CD14-positive monocyte (primary cell): ENCODE results near the gene ERMARD. TPM values are rescaled to one million over a fixed set of nuclear protein-coding genes. Genes with fewer than 3 reads are reported as not detected.

Experiments used
- DNase-seq, 3 donors: peaks; one replicate each; pipeline ENCODE4 v3.0.0-alpha.2; 2011 to 2022
- H2AFZ ChIP-seq: 2 replicates; pipeline ENCODE4 v1.6.0; 2012; ENCODE audit warnings: mild to moderate bottlenecking, low read depth, low read length, inconsistent platforms; ENCODE audit not compliant: insufficient read depth, poor library complexity, severe bottlenecking
- H3K27ac ChIP-seq, 2 donors: 1 replicate in 1 of 2; 2 replicates in 1 of 2; pipeline ENCODE4 v1.5.1; 2012 to 2013; ENCODE audit warnings: low read length in 2 of 2, control low read depth in 1 of 2, inconsistent platforms in 1 of 2, low read depth in 1 of 2, mild to moderate bottlenecking in 1 of 2
- H3K27me3 ChIP-seq, 2 donors: one replicate each; pipeline versions ENCODE4 v1.6.0 to v1.6.1; 2011 to 2013; ENCODE audit warnings: low read length in 2 of 2; ENCODE audit not compliant: control insufficient read depth in 2 of 2, insufficient read depth in 2 of 2
- H3K36me3 ChIP-seq, 2 donors: replicated peaks in 1 of 2; 1 replicate in 1 of 2; 2 replicates in 1 of 2; pipeline versions ENCODE4 v1.5.1 to v1.6.1; 2012 to 2013; ENCODE audit warnings: low read length in 2 of 2, control low read depth in 1 of 2, inconsistent platforms in 1 of 2, mild to moderate bottlenecking in 1 of 2; ENCODE audit not compliant: insufficient read depth in 2 of 2, control insufficient read depth in 1 of 2
- H3K4me1 ChIP-seq, 2 donors: 1 replicate in 1 of 2; 2 replicates in 1 of 2; pipeline versions ENCODE4 v1.5.1 to v1.6.1; 2012 to 2013; ENCODE audit warnings: low read length in 2 of 2, control low read depth in 1 of 2, inconsistent platforms in 1 of 2, mild to moderate bottlenecking in 1 of 2, moderate library complexity in 1 of 2; ENCODE audit not compliant: insufficient read depth in 2 of 2, control insufficient read depth in 1 of 2
- H3K4me2 ChIP-seq: replicated peaks from 2 replicates; pipeline ENCODE3; 2012; ENCODE audit warnings: low read length, moderate library complexity, mild to moderate bottlenecking; ENCODE audit not compliant: poor library complexity, severe bottlenecking; ENCODE audit errors: extremely low read depth
- H3K4me3 ChIP-seq, 3 experiments: fragments of 200-600 bp in 1 of 3; sonication (generic) in 1 of 3; replicated peaks in 1 of 3; 1 replicate in 2 of 3; 2 replicates in 1 of 3; pipeline ENCODE4 v1.5.1; 2011 to 2013; ENCODE audit warnings: low read length in 3 of 3, mild to moderate bottlenecking in 3 of 3, control low read depth in 2 of 3, low read depth in 2 of 3, inconsistent platforms in 1 of 3, moderate library complexity in 1 of 3
- H3K79me2 ChIP-seq: 2 replicates; pipeline ENCODE4 v1.6.0; 2012; ENCODE audit warnings: mild to moderate bottlenecking, control low read depth, inconsistent platforms, low read length, moderate library complexity; ENCODE audit not compliant: insufficient read depth
- H3K9ac ChIP-seq: 2 replicates; pipeline ENCODE4 v1.6.0; 2017; ENCODE audit warnings: low read length, mild to moderate bottlenecking; ENCODE audit not compliant: insufficient read depth, poor library complexity, severe bottlenecking
- H3K9me3 ChIP-seq, 2 donors: replicated peaks in 1 of 2; 1 replicate in 1 of 2; 2 replicates in 1 of 2; pipeline versions ENCODE4 v1.5.1 to v1.6.1; 2012 to 2013; ENCODE audit warnings: low read length in 2 of 2, control low read depth in 1 of 2; ENCODE audit not compliant: control insufficient read depth in 1 of 2, insufficient read depth in 1 of 2
- H4K20me1 ChIP-seq: 2 replicates; pipeline ENCODE4 v1.6.0; 2012; ENCODE audit warnings: mild to moderate bottlenecking, low read length, control low read depth, moderate library complexity; ENCODE audit not compliant: insufficient read depth
- H3K27ac Mint-ChIP-seq, 7 donors: one replicate each; pipeline ENCODE4 v1.8.0; 2020; ENCODE audit warnings: mild to moderate bottlenecking in 7 of 7, mixed read lengths in 7 of 7, moderate library complexity in 6 of 7, inconsistent platforms in 2 of 7
- H3K27me3 Mint-ChIP-seq, 3 donors: one replicate each; pipeline ENCODE4 v1.8.0; 2021 to 2022; ENCODE audit warnings: low read depth in 3 of 3, mild to moderate bottlenecking in 3 of 3, mixed read lengths in 3 of 3, moderate library complexity in 3 of 3, inconsistent platforms in 1 of 3
- H3K36me3 Mint-ChIP-seq, 2 donors: one replicate each; pipeline ENCODE4 v1.8.0; 2020; ENCODE audit warnings: mixed read lengths in 2 of 2, inconsistent platforms in 1 of 2, mild to moderate bottlenecking in 1 of 2
- H3K4me1 Mint-ChIP-seq: one replicate; pipeline ENCODE4 v1.8.0; 2020; ENCODE audit warnings: mild to moderate bottlenecking, mixed read lengths
- H3K4me3 Mint-ChIP-seq, 2 donors: one replicate each; pipeline ENCODE4 v1.8.0; 2020; ENCODE audit warnings: mild to moderate bottlenecking in 2 of 2, mixed read lengths in 2 of 2, moderate library complexity in 1 of 2
- H3K9me3 Mint-ChIP-seq, 7 donors: one replicate each; pipeline ENCODE4 v1.8.0; 2020 to 2022; ENCODE audit warnings: mixed read lengths in 7 of 7, mild to moderate bottlenecking in 6 of 7, moderate library complexity in 6 of 7, inconsistent platforms in 2 of 7
- CTCF ChIP-seq: fragments of 200-600 bp; IDR thresholded peaks from one replicate; pipeline ENCODE4 v1.8.0; 2022; ENCODE audit warnings: antibody characterized with exemption, mild to moderate bottlenecking
- WGBS: methylation state at CpG from one replicate; pipeline ENCODE4 v1.1.5; 2013; ENCODE audit warnings: missing lambda C conversion rate; ENCODE audit not compliant: insufficient coverage; 5-methylcytosine and 5-hydroxymethylcytosine counted together
- intact Hi-C, 2 donors: fragments of 100-400 bp; cut with micrococcal nuclease; formaldehyde crosslinking; loops; one replicate each; pipeline versions ENCODE4 v1.15.0 to v1.15.1; 2023
- polyA plus RNA-seq, 3 donors: library from polyadenylated mRNA; depleted of rRNA in 1 of 3; unstranded in 2 of 3; stranded (reverse) in 1 of 3; fragments of 300-500 nt in 2 of 3; fragments of >200 nt in 1 of 3; fragmentation: Illumina TruSeq in 2 of 3; gene quantifications; 1 replicate in 2 of 3; 2 replicates in 1 of 3; pipeline ENCODE4 v1.2.3, GENCODE V29; 2012 to 2021

ERMARD gene
- polyA plus RNA-seq, 3 donors = 10.6 to 33.0 (median 11.2) TPM

- 71% methylated on average over 5 of the region's 12 CpGs for WGBS
- Histone ChIP-seq H3K4me2 (no peak overlapping the region), H3K27ac (no peak overlapping the region), H3K36me3 (no peaks in the 10 kb centered on the region), H3K4me3 (no peak overlapping the region), H3K4me1 (no peaks in the 10 kb centered on the region), H3K9me3 (no peaks in the 10 kb centered on the region), H2AFZ (no peak overlapping the region), H4K20me1 (no peaks in the 10 kb centered on the region), H3K9ac (no peak overlapping the region), H3K27me3 (no peaks in the 10 kb centered on the region), H3K79me2 (no peaks in the 10 kb centered on the region)
- no peaks in the 10 kb centered on the region for H3K36me3 Mint-ChIP-seq
- peaks cover 1% of the 10 kb centered on the region for H3K4me1 Mint-ChIP-seq
- H3K9me3 Mint-ChIP-seq = peaks cover 0 to 7% (median 0%) of the 10 kb centered on the region in 7 donors
- H3K4me3 Mint-ChIP-seq = no peak overlapping the region
- intact Hi-C loops = no loop called here
- H3K27me3 Mint-ChIP-seq = peaks cover 4 to 6% (median 5%) of the 10 kb centered on the region in 3 donors
- TF ChIP-seq CTCF = no peak
- H3K27ac Mint-ChIP-seq = no peak overlapping the region
- no peak for DNase-seq
Measured at GRCh38 chr6:169827290-169827717, 75.9 kb downstream of the ERMARD start.

- H3K4me3 ChIP-seq = no peak overlapping the region
- no peak for TF ChIP-seq CTCF
- Mint-ChIP-seq H3K4me3 (no peak overlapping the region), H3K27me3 (peaks cover 3 to 6% (median 5%) of the 10 kb centered on the region in 3 donors), H3K27ac (no peak overlapping the region), H3K9me3 (peaks cover 0 to 7% (median 0%) of the 10 kb centered on the region in 7 donors), H3K36me3 (no peaks in the 10 kb centered on the region), H3K4me1 (peaks cover 1% of the 10 kb centered on the region)
- no peaks in the 10 kb centered on the region for H3K36me3 ChIP-seq
- no peaks in the 10 kb centered on the region for H3K27me3 ChIP-seq
- 89% methylated on average over 10 of the region's 13 CpGs for WGBS
- H2AFZ ChIP-seq = no peak overlapping the region
- no peak overlapping the region for H3K9ac ChIP-seq
- peaks cover 0 to 3% of the 10 kb centered on the region in 2 donors for H3K4me1 ChIP-seq
- H3K4me2 ChIP-seq = no peak overlapping the region
- no peak overlapping the region for H3K27ac ChIP-seq
- H3K79me2 ChIP-seq = no peaks in the 10 kb centered on the region
- H4K20me1 ChIP-seq = no peaks in the 10 kb centered on the region
- intact Hi-C loops = no loop called here
- no peaks in the 10 kb centered on the region for H3K9me3 ChIP-seq
- no peak for DNase-seq
Measured at GRCh38 chr6:169828176-169828575, 76.8 kb downstream of the ERMARD start.
